ENCODE data around the gene SMPD3. TPM values are rescaled to one million over a fixed set of nuclear protein-coding genes. Genes with fewer than 3 reads are reported as not detected.

The SMPD3 gene
- polyA plus RNA-seq, 1 donor, result 1.1 TPM

GRCh38 chr16:68370581-68371275 is 77.6 kb downstream of the SMPD3 start:
- DNase-seq (ENCODE audit: low read depth), result no peak

- DNase-seq (ENCODE audit: low read depth), result no peak
Observed at GRCh38 chr16:68369697-68370580, 78.4 kb downstream of the SMPD3 start.

- no peak for DNase-seq (ENCODE audit: low read depth)
Observed at GRCh38 chr16:68369168-68369567, 79.1 kb downstream of the SMPD3 start.

GRCh38 chr16:68368301-68368888 is 79.9 kb downstream of the SMPD3 start:
- DNase-seq (ENCODE audit: low read depth), result no peak

- no peak for DNase-seq (ENCODE audit: low read depth)
Observed at GRCh38 chr16:68367891-68368290, 80.4 kb downstream of the SMPD3 start.

- DNase-seq (ENCODE audit: low read depth), result no peak
Observed at GRCh38 chr16:68367440-68367839, 80.9 kb downstream of the SMPD3 start.

GRCh38 chr16:68367030-68367429 is 81.3 kb downstream of the SMPD3 start:
- DNase-seq (ENCODE audit: low read depth), result no peak

- no peak for DNase-seq (ENCODE audit: low read depth)
Observed at GRCh38 chr16:68366062-68366461, 82.2 kb downstream of the SMPD3 start.

GRCh38 chr16:68365167-68365817 is 83.0 kb downstream of the SMPD3 start:
- DNase-seq (ENCODE audit: low read depth), result no peak

GRCh38 chr16:68364561-68364998 is 83.7 kb downstream of the SMPD3 start:
- DNase-seq (ENCODE audit: low read depth), result no peak

- no peak for DNase-seq (ENCODE audit: low read depth)
Observed at GRCh38 chr16:68363658-68364521, 84.4 kb downstream of the SMPD3 start.

GRCh38 chr16:68362947-68363657 is 85.2 kb downstream of the SMPD3 start:
- DNase-seq (ENCODE audit: low read depth), result no peak

- no peak for DNase-seq (ENCODE audit: low read depth)
Observed at GRCh38 chr16:68362262-68362913, 85.9 kb downstream of the SMPD3 start.

- DNase-seq (ENCODE audit: low read depth), result no peak
Observed at GRCh38 chr16:68361485-68361884, 86.8 kb downstream of the SMPD3 start.

GRCh38 chr16:68360956-68361355 is 87.4 kb downstream of the SMPD3 start:
- no peak for DNase-seq (ENCODE audit: low read depth)

GRCh38 chr16:68360547-68360946 is 87.8 kb downstream of the SMPD3 start:
- DNase-seq (ENCODE audit: low read depth), result no peak

GRCh38 chr16:68359398-68360191 is 88.7 kb downstream of the SMPD3 start:
- no peak for DNase-seq (ENCODE audit: low read depth)

- no peak for DNase-seq (ENCODE audit: low read depth)
Observed at GRCh38 chr16:68358951-68359350, 89.4 kb downstream of the SMPD3 start.

GRCh38 chr16:68357923-68358322 is 90.4 kb downstream of the SMPD3 start:
- no peak for DNase-seq (ENCODE audit: low read depth)
